ENCODE results near the gene GLYATL2.

DNA sequence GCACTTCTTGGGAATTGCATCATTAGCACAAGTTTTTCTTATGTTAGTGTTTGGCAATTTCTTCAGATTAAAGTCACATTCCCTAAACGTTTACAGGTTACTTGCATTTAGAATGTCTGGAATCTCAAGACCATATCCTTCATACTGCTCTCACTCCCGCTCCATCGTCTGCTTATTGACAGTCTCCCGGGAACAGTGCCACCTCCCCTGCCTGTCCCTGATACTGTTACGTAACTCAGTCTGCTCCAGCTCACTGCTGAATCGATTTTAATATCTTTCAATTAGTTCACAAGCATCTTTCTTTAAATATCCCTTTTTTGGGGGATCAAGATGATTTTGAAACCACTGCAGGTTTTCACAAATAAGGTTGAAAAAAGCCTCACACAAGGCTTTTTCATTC is 48.2 kb downstream of the GLYATL2 start:
- TF ChIP-seq POLR2A (IDR thresholded peaks at IDR 0.05) (no peak), CTCF (IDR thresholded peaks at IDR 0.05 in 8 of 11, conservative IDR thresholded peaks at IDR 0.05 in 3 of 11) (no peak), POLR2AphosphoS5 (IDR thresholded peaks at IDR 0.05) (no peak)

Measured in spleen (tissue), 7 donors.